Measurements from ENCODE around the gene FARS2. TPM values are rescaled to one million over a fixed set of nuclear protein-coding genes. Genes with fewer than 3 reads are reported as not detected.

Gene FARS2
- total RNA-seq, 1 experiment from 2014 or later, result 20.0 TPM

GRCh38 chr6:5580736-5581581, 319.6 kb downstream of the FARS2 start:
- DNase-seq (ENCODE audit: low spot score), result no peak

DNA sequence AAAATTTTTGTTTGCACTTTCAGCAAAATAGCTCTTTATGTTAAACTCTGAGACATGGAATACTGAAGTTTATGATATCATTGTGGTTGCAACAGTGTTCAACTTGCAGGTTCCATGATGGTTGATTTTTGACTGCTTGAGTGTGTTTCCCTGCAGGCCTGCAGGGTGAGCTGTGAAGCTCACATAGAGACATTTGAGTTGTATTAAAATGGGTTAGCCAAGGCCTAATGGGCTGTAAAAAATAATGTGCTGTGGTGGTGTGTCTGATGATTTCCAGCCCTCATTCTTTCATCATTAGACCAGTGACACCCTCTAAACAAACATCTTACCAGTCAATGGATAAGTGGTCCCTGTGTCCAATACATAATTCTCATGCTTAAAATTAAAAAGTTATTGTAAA, 321.4 kb downstream of the FARS2 start:
- no peak for DNase-seq (ENCODE audit: low spot score)

GRCh38 chr6:5583528-5583927, 322.2 kb downstream of the FARS2 start:
- no peak for DNase-seq (ENCODE audit: low spot score)

GRCh38 chr6:5584078-5584482, 322.8 kb downstream of the FARS2 start:
- DNase-seq (ENCODE audit: low spot score), result no peak

DNA sequence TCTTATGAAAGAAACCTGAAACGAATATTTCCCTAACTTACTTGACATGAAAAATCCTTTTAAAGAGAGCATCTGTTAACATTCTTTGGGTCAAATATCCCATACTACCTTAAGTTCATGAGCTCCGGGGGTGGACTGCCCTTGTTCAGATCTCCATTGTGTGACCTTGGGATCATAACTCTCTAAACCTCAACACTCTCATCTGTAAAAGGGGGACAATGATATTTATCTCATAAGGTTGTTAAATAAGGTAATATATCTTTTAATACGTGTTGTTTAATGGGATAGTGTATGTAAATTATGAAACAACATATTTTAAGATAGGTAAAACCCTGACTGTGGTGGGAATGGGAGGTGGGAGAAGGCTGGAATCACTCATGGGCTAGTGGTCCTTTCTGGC, 326.3 kb downstream of the FARS2 start:
- no peak for DNase-seq (ENCODE audit: low spot score)

DNA sequence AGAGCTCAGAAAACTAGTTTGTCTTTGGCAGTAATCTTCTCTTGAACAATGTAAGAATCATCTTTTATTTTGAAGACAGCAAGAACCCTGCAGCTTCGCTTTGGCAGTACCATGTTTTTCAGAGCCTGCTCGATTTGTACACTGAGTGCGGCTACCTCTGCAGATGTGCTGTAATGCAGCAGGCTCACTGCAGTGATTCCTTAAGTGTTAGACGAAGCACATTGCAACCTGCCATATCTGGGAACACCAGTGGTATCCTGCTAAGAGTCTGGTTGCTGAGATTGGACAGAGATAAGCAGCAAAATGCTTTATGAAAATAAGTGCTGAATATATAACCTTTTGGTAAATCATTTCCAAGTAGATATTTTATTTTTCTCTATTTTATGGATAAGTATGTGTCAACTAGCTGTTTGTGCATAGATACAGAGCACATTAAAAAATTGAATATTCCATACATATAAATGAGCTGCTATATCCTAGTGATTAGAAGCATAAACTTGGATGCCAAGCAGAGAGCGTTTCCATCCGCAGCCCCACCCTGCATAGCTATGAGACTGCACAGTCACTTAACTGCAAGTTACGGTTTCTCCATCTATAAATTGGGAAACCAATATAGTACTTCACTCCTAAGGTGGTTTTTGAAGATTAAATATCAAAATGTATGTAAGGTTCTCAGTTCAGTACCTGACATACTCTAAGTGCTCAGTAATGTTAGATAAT, 328.3 kb downstream of the FARS2 start:
- no peak for DNase-seq (ENCODE audit: low spot score)

GRCh38 chr6:5590187-5590586, 328.9 kb downstream of the FARS2 start:
- DNase-seq (ENCODE audit: low spot score), result no peak

DNA sequence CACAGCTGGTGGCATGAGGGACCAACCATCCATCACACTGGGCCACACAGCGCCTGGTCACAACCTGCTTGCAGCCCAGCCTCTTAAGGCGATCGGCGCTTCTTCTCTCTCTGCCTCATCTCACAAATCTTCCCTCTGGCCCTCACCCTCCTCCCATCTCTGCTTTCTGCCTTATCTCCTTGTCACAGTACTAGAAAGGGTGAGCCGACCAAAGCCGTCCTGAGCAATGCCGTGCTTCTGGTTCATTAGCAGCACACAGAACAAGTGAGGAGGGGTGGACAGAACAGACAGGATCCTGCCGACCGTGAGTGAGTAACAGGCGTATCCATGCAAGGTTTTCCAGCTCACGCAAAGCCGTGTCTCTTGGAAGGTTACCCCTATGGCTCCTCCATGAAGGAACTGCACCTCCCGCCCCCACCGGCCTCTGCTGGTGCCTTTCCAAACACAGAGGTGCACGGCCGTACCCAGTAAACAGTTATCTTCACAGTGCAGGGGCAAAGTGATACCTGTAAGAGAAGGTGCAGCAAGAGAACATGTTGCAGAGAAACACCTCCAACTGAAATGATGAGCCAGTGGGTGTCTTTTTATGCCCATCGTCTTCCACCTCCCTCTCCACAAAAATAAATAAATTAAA, 331.7 kb downstream of the FARS2 start:
- DNase-seq (ENCODE audit: low spot score), result no peak

GRCh38 chr6:5595184-5595583, 333.9 kb downstream of the FARS2 start:
- DNase-seq (ENCODE audit: low spot score), result no peak

DNA sequence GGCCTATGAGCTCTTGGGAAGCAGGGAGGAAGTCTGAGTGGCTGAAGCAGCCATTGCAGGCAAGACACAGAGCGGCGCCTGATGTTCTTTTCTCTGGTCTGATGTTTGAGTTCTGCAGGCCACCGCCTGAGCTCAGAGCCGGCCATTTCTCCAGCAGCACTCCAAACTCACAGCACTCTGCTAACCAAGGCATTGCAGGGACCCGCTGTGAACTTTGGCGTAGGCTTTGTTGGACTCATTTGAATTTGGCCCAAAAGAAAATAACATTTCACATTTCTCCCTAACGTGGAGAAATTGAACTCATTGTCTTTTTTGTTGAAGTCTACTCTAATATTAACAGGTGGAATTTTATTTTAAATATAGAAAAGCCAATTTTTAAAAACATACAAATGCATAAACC, 336.1 kb downstream of the FARS2 start:
- DNase-seq (ENCODE audit: low spot score), result no peak

DNA sequence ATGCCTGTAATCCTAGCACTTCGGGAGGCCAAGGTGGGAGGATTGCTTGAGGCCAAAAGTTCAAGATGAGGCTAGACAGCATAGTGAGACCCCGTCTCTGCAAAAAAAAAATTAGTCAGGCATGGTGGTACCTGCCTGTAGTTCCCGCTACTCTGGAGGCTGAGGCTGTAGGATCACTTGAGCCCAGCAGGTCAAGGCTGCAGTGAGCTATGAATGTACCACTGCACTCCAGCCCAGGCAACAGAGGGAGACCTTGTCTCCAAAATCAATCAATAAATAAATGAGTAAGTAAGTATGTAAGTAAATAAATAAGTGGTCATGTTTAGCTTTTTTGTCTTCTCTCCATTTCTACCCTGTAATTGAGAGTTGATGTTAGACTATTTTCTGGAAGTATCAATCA, 336.8 kb downstream of the FARS2 start:
- DNase-seq (ENCODE audit: low spot score), result no peak

DNA sequence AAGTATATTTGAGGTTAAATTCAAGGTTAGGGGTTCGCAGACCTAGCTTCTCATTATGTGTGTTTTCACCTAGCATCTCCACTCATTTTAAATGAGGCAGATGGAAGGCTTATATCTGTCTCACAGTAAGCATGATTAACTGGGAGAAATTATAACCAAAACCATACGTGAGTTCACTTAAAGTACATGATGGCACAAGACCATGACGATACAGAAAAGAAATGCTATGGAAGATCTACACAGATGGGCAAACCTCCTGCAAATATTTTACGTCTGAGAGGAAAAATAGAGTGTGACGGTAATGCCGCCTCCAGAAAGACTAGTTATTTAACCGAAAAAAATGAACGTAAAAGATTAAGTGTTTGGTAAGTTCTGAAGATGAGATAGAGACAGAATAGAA, 337.8 kb downstream of the FARS2 start:
- DNase-seq (ENCODE audit: low spot score), result no peak

DNA sequence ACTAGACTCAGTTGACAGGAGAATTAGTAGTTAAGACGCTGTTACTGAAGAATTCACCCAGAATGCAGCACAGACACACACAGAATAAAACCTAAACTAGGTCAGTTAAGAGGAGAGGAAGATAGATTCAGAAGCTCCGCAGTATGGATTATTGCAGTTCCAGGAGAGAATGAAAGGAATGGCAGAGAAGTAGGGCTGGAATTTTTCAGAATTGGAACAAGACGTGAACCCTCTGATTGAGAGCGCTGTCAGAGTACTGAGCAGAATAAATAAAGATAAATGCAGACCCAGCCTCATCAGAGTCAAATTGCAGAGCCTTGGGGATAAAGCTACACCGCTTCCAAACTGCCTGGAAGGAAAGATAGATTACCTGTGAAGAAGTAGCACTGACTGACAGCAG, 344.6 kb downstream of the FARS2 start:
- no peak for DNase-seq (ENCODE audit: low spot score)

DNA sequence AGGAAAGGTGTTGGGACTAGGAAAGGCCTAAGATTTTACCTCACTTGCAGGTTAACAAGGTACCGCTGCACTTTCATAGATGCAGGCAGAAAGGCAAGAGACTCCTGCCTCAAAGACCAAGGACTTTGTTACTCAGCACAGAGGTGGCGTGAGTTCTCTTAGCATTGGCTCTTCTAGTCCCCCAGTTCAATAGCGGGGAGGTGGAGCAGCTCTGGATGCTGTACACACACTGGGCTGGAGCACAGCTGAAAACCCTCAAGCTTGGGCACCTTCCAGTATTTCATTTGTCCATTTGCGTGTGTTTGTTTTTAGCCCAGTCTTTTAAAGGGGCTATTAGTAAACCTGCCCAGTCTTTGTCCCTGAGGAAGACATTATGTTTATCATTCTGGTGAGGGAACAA, 345.2 kb downstream of the FARS2 start:
- no peak for DNase-seq (ENCODE audit: low spot score)

DNA sequence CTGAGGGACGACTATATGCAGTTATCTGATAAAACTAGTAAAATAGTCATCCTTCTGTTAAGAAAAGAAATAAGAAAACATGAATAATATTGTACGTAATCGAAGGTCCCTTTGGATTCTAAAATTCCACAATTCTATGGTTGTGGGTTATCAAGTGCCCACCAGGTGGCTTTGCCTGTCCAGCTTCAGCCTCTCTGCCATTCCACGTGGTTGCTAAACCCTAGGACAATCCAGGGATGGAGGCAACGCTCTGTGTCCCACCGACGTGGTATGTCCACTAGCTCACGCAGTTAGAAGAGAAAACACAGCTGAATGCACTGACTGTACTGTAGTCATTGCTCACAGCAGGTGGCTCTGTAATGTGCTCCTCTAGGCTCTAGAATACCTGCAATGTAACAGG, 349.3 kb downstream of the FARS2 start:
- no peak for DNase-seq (ENCODE audit: low spot score)

- DNase-seq (ENCODE audit: low spot score), result no peak
Measured at GRCh38 chr6:5617179-5617578, 355.9 kb downstream of the FARS2 start.

DNA sequence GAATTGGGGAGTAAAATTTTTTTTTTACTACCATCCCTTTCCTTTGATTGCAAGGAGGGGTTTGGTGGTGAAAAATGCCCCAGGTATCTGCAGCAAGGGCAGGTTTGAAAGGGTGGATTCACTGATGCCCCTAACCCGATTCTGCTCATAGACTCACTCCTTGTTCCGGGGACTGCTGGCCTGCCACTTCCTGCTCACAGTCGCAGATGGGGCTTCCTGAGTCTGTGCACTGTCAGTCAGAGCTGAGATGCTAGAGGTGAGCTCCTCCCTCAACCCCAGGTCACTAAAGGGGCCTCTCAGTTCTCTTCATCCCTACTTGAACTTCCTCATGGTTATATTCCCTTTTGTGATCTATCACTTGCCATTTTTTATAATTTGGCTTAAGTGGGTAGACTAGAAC, 357.9 kb downstream of the FARS2 start:
- no peak for DNase-seq (ENCODE audit: low spot score)

GRCh38 chr6:5622276-5623005, 361.1 kb downstream of the FARS2 start:
- DNase-seq (ENCODE audit: low spot score), result no peak

DNA sequence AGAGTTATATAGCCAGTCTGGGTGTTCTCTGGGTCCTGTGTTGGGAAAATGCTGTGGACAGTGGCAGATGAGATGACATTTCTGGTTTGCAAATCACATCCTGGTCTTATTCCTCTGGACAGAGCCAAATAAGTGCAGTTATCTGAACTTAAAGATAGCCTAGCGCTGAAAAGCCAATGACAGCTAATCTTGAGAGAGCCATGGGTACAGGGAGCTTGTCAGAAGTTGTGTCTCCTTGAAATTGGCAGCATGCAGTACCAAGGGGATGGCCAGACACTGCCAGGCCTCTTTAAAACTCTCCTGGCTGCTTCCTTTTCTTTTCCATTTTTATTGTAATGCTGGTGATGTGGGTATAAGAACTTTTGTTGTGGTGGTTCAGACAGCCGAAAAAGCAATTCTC, 362.5 kb downstream of the FARS2 start:
- DNase-seq (ENCODE audit: low spot score), result no peak

DNA sequence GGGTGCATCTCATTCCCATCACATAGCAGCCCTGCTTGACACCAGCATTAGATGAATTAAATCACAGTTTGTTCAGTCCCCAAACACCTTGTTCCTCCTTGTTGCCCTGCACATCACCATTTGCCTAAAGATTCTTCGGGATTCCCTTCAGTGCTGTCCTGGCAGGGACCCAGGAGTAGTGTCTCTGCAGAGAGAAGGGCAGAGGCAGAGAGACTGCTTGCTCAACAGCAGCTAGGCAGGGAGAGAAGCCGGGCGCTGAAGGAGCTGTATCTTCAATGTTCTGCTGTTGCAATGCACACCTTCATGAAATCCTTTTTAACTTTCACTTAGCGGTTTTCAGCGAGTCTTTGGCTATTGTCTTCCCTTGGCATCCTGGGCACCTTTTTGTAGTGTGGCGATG, 362.9 kb downstream of the FARS2 start:
- DNase-seq (ENCODE audit: low spot score), result no peak

DNA sequence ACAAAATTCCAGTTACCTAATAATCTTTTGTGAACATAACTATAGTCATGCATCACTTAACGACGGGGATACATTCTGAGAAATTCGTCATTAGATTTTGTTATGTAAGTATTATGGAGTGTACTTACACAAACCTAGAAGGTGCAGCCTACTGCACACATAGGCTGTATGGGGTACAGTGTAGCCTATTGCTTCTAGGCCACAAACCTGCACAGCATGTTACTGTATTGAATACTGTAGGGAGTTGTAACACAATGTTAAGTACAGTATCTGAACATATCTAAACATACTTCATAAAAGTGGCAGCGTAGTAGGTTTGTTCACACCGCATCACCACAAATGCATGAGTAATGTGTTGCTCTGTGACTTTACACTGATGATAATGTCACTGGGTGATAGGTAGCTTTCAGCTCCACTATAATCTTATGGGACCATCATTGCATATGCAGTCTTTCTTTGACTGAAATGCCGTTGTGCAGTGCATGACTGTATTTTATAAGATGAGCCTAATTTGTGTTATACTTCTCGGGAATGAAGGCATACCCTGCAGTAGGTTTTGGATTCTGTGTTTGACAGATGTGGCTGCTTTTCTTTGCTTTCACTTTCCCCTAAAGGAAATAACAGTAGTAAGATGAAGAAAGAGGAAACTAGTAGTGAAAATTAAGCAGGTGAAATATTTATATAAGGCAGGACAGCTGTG, 365.6 kb downstream of the FARS2 start:
- DNase-seq (ENCODE audit: low spot score), result no peak

All from HT-29 (cell line).